Neural cell (in vitro differentiated cells): ENCODE results near the gene NSL1. TPM values are rescaled to one million over a fixed set of nuclear protein-coding genes. Genes with fewer than 3 reads are reported as not detected.

Source experiments
- H2AFZ ChIP-seq: fragments of 200-600, 300-800 bp; sonication (generic), shearing (Covaris generic); 2 replicates; pipeline ENCODE4 v1.6.0; 2014; ENCODE audit warnings: low read depth, mild to moderate bottlenecking, antibody characterized with exemption, low read length, moderate library complexity
- H3F3A ChIP-seq: fragments of 200-600 bp; shearing (Covaris generic); 2 replicates; pipeline ENCODE4 v1.6.1; 2016; ENCODE audit warnings: mild to moderate bottlenecking, moderate library complexity, mixed read lengths, antibody characterized with exemption, low read length; ENCODE audit not compliant: insufficient read depth, poor library complexity, severe bottlenecking
- H3K27ac ChIP-seq: fragments of 200-600, 300-800 bp; sonication (generic), shearing (Covaris generic); 2 replicates; pipeline ENCODE4 v1.5.1; 2014; ENCODE audit warnings: mild to moderate bottlenecking, low read length, moderate library complexity
- H3K27me3 ChIP-seq: fragments of 300-800, 200-600 bp; sonication (generic), shearing (Covaris generic); 2 replicates; pipeline ENCODE4 v1.6.0; 2014; ENCODE audit warnings: mild to moderate bottlenecking, low read depth, low read length, moderate library complexity; ENCODE audit not compliant: insufficient read depth
- H3K36me3 ChIP-seq: fragments of 300-800, 200-600 bp; sonication (generic), shearing (Covaris generic); 2 replicates; pipeline ENCODE4 v1.5.1; 2014; ENCODE audit warnings: mild to moderate bottlenecking, antibody characterized with exemption, low read length, moderate library complexity; ENCODE audit not compliant: insufficient read depth
- H3K4me2 ChIP-seq: fragments of 300-800, 200-600 bp; sonication (generic), shearing (Covaris generic); 2 replicates; pipeline ENCODE4 v1.6.0; 2014; ENCODE audit warnings: mild to moderate bottlenecking, low read length
- H3K4me3 ChIP-seq: fragments of 300-800, 200-600 bp; sonication (generic), shearing (Covaris generic); 2 replicates; pipeline ENCODE4 v1.5.1; 2014; ENCODE audit warnings: mild to moderate bottlenecking, low read length, moderate library complexity
- H3K79me2 ChIP-seq: fragments of 200-600 bp; shearing (Covaris generic); replicated peaks from 2 replicates; pipeline ENCODE4 v1.6.0; 2014; ENCODE audit warnings: mild to moderate bottlenecking, low read length, moderate library complexity; ENCODE audit not compliant: insufficient read depth
- H3K9ac ChIP-seq: fragments of 300-800, 200-600 bp; sonication (generic), shearing (Covaris generic); 2 replicates; pipeline ENCODE4 v1.6.1; 2016; ENCODE audit warnings: mild to moderate bottlenecking, low read length, mixed read lengths
- H3K9me2 ChIP-seq: fragments of 200-600 bp; shearing (Covaris generic); 2 replicates; pipeline ENCODE4 v1.6.1; 2016; ENCODE audit warnings: mild to moderate bottlenecking, low read length, mixed read lengths; ENCODE audit not compliant: insufficient read depth
- H3K9me3 ChIP-seq: fragments of 200-600, 300-800 bp; sonication (generic), shearing (Covaris generic); 2 replicates; pipeline ENCODE4 v1.6.1; 2016; ENCODE audit warnings: mild to moderate bottlenecking, mixed run types, low read length, moderate library complexity, mixed read lengths
- H4K20me1 ChIP-seq: fragments of 200-600 bp; shearing (Covaris generic); 2 replicates; pipeline ENCODE4 v1.6.1; 2016; ENCODE audit warnings: mild to moderate bottlenecking, mixed run types; ENCODE audit not compliant: insufficient read depth
- EP300 ChIP-seq: fragments of 450-650 bp; conservative IDR thresholded peaks from 2 replicates; pipeline ENCODE4 v1.6.1; 2014; ENCODE audit warnings: antibody characterized with exemption, mild to moderate bottlenecking, moderate library complexity; ENCODE audit not compliant: poor library complexity, severe bottlenecking
- EZH2 ChIP-seq: fragments of 200-600, 300-800 bp; shearing (Covaris generic), sonication (generic); IDR thresholded peaks from 2 replicates; pipeline ENCODE4 v1.6.1; 2014; ENCODE audit warnings: antibody characterized with exemption, low read length, borderline replicate concordance, mild to moderate bottlenecking; ENCODE audit not compliant: insufficient read depth, poor library complexity, severe bottlenecking
- MXI1 ChIP-seq: fragments of 450-650 bp; conservative IDR thresholded peaks from 2 replicates; pipeline ENCODE4 v1.6.1; 2014; ENCODE audit warnings: antibody characterized with exemption, mild to moderate bottlenecking; ENCODE audit not compliant: poor library complexity, severe bottlenecking
- POLR2AphosphoS5 ChIP-seq: IDR thresholded peaks from 2 replicates; pipeline ENCODE4 v1.6.1; 2012
- RAD21 ChIP-seq: fragments of 450-650 bp; conservative IDR thresholded peaks from 2 replicates; pipeline ENCODE4 v1.6.1; 2014; ENCODE audit warnings: antibody characterized with exemption, mild to moderate bottlenecking, moderate library complexity
- SMC3 ChIP-seq: fragments of 450-650 bp; conservative IDR thresholded peaks from 2 replicates; pipeline ENCODE4 v1.6.1; 2014; ENCODE audit warnings: antibody characterized with exemption, mild to moderate bottlenecking, moderate library complexity; ENCODE audit not compliant: poor library complexity
- TAF1 ChIP-seq: IDR thresholded peaks from 2 replicates; pipeline ENCODE4 v1.6.1; 2012; ENCODE audit warnings: low read depth
- polyA plus RNA-seq: library from polyadenylated mRNA; depleted of rRNA; stranded (reverse); fragments of >200 nt; gene quantifications from 2 replicates; pipeline ENCODE4 v1.2.3, GENCODE V29; 2014
- TF ChIP-seq, protein P1 (sequence below): IDR thresholded peaks from 2 replicates; pipeline ENCODE4 v1.6.1; 2012; ENCODE audit warnings: borderline replicate concordance
- TF ChIP-seq, protein P2 (sequence below): fragments of 450-650 bp; IDR thresholded peaks from 2 replicates; pipeline ENCODE4 v1.5.1; 2014; ENCODE audit warnings: antibody characterized with exemption, mild to moderate bottlenecking, moderate library complexity; ENCODE audit not compliant: poor library complexity, severe bottlenecking

Gene NSL1
- polyA plus RNA-seq, 1 donor from 2014 or later, result 40.4 TPM

DNA sequence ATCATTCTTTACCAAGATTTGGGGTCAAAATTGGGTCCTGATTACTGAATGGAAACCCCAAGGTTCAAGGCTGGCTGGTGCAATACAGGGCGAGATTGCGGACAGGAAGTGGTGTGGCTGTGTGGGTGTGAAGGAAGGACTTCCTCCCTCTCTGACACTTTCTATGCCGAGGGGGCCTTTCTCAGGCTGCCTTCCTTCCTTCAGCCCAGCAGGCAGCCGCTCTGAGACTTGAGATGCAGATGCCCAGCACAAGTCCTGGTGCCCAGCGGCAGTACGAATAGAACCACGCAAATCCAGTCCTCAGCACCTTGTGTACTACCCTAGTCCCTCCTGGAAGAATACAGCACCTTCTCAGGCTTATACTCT lies 108.2 kb downstream of the NSL1 start:
- Histone ChIP-seq H4K20me1 (no peaks in the 10 kb centered on the region), H3K9me3 (no peaks in the 10 kb centered on the region), H3K27me3 (no peaks in the 10 kb centered on the region), H3K9ac (no peak overlapping the region), H3K9me2 (no peaks in the 10 kb centered on the region), H2AFZ (no peak overlapping the region), H3K27ac (no peak overlapping the region), H3K4me2 (no peak overlapping the region), H3K4me3 (no peak overlapping the region), H3F3A (no peaks in the 10 kb centered on the region), H3K79me2 (no peaks in the 10 kb centered on the region), H3K36me3 (no peaks in the 10 kb centered on the region)
- TF ChIP-seq EZH2, result no peak
- TF ChIP-seq RAD21, result no peak
- TF ChIP-seq MXI1, result no peak
- TF ChIP-seq, protein P1, sequence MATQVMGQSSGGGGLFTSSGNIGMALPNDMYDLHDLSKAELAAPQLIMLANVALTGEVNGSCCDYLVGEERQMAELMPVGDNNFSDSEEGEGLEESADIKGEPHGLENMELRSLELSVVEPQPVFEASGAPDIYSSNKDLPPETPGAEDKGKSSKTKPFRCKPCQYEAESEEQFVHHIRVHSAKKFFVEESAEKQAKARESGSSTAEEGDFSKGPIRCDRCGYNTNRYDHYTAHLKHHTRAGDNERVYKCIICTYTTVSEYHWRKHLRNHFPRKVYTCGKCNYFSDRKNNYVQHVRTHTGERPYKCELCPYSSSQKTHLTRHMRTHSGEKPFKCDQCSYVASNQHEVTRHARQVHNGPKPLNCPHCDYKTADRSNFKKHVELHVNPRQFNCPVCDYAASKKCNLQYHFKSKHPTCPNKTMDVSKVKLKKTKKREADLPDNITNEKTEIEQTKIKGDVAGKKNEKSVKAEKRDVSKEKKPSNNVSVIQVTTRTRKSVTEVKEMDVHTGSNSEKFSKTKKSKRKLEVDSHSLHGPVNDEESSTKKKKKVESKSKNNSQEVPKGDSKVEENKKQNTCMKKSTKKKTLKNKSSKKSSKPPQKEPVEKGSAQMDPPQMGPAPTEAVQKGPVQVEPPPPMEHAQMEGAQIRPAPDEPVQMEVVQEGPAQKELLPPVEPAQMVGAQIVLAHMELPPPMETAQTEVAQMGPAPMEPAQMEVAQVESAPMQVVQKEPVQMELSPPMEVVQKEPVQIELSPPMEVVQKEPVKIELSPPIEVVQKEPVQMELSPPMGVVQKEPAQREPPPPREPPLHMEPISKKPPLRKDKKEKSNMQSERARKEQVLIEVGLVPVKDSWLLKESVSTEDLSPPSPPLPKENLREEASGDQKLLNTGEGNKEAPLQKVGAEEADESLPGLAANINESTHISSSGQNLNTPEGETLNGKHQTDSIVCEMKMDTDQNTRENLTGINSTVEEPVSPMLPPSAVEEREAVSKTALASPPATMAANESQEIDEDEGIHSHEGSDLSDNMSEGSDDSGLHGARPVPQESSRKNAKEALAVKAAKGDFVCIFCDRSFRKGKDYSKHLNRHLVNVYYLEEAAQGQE, result no peak
- no peak for TF ChIP-seq EP300
- TF ChIP-seq, protein P2, sequence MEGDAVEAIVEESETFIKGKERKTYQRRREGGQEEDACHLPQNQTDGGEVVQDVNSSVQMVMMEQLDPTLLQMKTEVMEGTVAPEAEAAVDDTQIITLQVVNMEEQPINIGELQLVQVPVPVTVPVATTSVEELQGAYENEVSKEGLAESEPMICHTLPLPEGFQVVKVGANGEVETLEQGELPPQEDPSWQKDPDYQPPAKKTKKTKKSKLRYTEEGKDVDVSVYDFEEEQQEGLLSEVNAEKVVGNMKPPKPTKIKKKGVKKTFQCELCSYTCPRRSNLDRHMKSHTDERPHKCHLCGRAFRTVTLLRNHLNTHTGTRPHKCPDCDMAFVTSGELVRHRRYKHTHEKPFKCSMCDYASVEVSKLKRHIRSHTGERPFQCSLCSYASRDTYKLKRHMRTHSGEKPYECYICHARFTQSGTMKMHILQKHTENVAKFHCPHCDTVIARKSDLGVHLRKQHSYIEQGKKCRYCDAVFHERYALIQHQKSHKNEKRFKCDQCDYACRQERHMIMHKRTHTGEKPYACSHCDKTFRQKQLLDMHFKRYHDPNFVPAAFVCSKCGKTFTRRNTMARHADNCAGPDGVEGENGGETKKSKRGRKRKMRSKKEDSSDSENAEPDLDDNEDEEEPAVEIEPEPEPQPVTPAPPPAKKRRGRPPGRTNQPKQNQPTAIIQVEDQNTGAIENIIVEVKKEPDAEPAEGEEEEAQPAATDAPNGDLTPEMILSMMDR, result no peak
- no peak for TF ChIP-seq TAF1
- no peak for TF ChIP-seq POLR2AphosphoS5
- no peak for TF ChIP-seq SMC3

DNA sequence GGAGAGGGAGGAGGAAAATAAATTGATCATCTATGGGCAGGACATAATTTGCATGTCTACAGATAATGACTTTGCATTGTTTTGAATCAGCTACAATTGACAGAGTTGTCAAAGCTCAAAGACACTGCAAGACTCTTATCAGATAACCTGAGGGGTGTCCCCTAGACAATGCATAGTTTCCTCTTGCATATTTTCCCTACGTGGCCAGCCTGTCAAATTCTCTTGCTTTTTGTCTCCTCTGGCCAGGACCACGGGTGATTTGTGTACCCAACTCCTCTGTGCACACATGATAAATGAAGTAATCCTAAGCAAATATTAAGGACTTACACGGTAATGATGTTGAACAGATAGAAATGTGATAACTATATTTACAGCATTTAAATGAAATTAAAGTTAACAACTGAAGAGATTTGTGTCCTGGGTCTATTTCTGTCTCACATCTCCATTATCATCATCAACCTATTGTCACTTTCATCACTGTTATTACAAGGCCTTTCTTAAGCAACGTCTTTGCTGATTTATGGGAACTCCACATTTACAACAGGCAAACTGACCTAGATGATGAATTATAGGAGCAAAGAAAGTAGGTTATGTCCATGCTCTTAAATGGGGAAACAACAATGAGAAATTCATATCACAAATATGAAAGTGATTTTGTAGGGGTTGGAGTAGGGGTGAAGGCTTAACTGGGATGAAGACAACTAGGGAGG lies 110.7 kb downstream of the NSL1 start:
- no peak for TF ChIP-seq EZH2
- no peak for TF ChIP-seq POLR2AphosphoS5
- no peak for TF ChIP-seq MXI1
- H3K4me3 ChIP-seq, result no peak overlapping the region
- H3F3A ChIP-seq, result no peaks in the 10 kb centered on the region
- H3K79me2 ChIP-seq, result no peaks in the 10 kb centered on the region
- H3K27ac ChIP-seq, result no peak overlapping the region
- H3K36me3 ChIP-seq, result no peaks in the 10 kb centered on the region
- H3K9me3 ChIP-seq, result no peaks in the 10 kb centered on the region
- H3K9ac ChIP-seq, result no peak overlapping the region
- no peaks in the 10 kb centered on the region for H3K27me3 ChIP-seq
- no peaks in the 10 kb centered on the region for H3K9me2 ChIP-seq
- no peak overlapping the region for H2AFZ ChIP-seq
- H4K20me1 ChIP-seq, result no peaks in the 10 kb centered on the region
- no peak overlapping the region for H3K4me2 ChIP-seq
